HepG2 (cell line): Measurements from ENCODE around the gene IRGQ. TPM values are rescaled to one million over a fixed set of nuclear protein-coding genes. Genes with fewer than 3 reads are reported as not detected.

Experiments
- BORCS8-MEF2B ChIP-seq: sonication (generic); formaldehyde crosslinking; IDR thresholded peaks from 2 replicates; pipeline ENCODE4 v1.8.0; 2022; ENCODE audit warnings: mild to moderate bottlenecking, missing genetic modification reagents
- JUNB ChIP-seq: sonication (generic); formaldehyde crosslinking; IDR thresholded peaks from 2 replicates; pipeline ENCODE4 v1.8.0; 2022; ENCODE audit warnings: missing genetic modification reagents, mild to moderate bottlenecking, borderline replicate concordance
- KDM2A ChIP-seq: sonication (generic); formaldehyde crosslinking; IDR thresholded peaks from 2 replicates; pipeline ENCODE4 v1.4.0; 2020; ENCODE audit warnings: low read depth, missing genetic modification reagents, borderline replicate concordance
- KLF6 ChIP-seq: IDR thresholded peaks from 2 replicates; pipeline ENCODE4 v1.8.0; 2016; ENCODE audit warnings: missing biosample characterization, missing genetic modification reagents
- KMT2B ChIP-seq: IDR thresholded peaks from 2 replicates; pipeline ENCODE4 v1.6.1; 2016; ENCODE audit warnings: missing genetic modification reagents, missing compliant biosample characterization
- MXD4 ChIP-seq: IDR thresholded peaks from 2 replicates; pipeline ENCODE4 v1.6.1; 2016; ENCODE audit warnings: mild to moderate bottlenecking, missing biosample characterization, missing genetic modification reagents
- MZF1 ChIP-seq: sonication (generic); formaldehyde crosslinking; IDR thresholded peaks from 2 replicates; pipeline ENCODE4 v1.8.1; 2023; ENCODE audit warnings: mild to moderate bottlenecking, missing genetic modification reagents, borderline replicate concordance
- PPARG ChIP-seq: conservative IDR thresholded peaks from 2 replicates; pipeline ENCODE4 v1.6.1; 2016; ENCODE audit warnings: missing biosample characterization, missing genetic modification reagents
- RNF2 ChIP-seq: fragments of 450-650 bp; conservative IDR thresholded peaks from 2 replicates; pipeline ENCODE4 v1.6.1; 2016; ENCODE audit warnings: low read depth
- SOX13 ChIP-seq, 3 experiments: fragments of 450-650 bp in 1 of 3; sonication (generic) in 1 of 3; formaldehyde crosslinking in 1 of 3; IDR thresholded peaks in 2 of 3; conservative IDR thresholded peaks in 1 of 3; 2 replicates each; pipeline versions ENCODE4 v1.5.0 to v1.6.1; 2016 to 2020; ENCODE audit warnings: antibody characterized with exemption in 1 of 3, mild to moderate bottlenecking in 1 of 3, missing compliant biosample characterization in 1 of 3, missing genetic modification reagents in 1 of 3, moderate library complexity in 1 of 3
- SP4 ChIP-seq: sonication (generic); formaldehyde crosslinking; IDR thresholded peaks from 2 replicates; pipeline ENCODE4 v1.8.1; 2023; ENCODE audit warnings: mild to moderate bottlenecking, missing genetic modification reagents
- TP53 ChIP-seq: sonication (generic); formaldehyde crosslinking; conservative IDR thresholded peaks from 2 replicates; pipeline ENCODE4 v1.4.0; 2020; ENCODE audit warnings: missing genetic modification reagents
- ZNF101 ChIP-seq: sonication (generic); formaldehyde crosslinking; IDR thresholded peaks from 2 replicates; pipeline ENCODE4 v1.4.0; 2020; ENCODE audit warnings: mild to moderate bottlenecking, low read depth, missing genetic modification reagents, borderline replicate concordance
- ZNF12 ChIP-seq: sonication (generic); formaldehyde crosslinking; IDR thresholded peaks from 2 replicates; pipeline ENCODE4 v1.5.0; 2020; ENCODE audit warnings: missing genetic modification reagents
- ZNF282 ChIP-seq: fragments of 450-650 bp; IDR thresholded peaks from 2 replicates; pipeline ENCODE4 v1.6.1; 2018; ENCODE audit not compliant: partially characterized antibody
- ZNF354B ChIP-seq: sonication (generic); formaldehyde crosslinking; IDR thresholded peaks from 2 replicates; pipeline ENCODE4 v1.8.0; 2022; ENCODE audit warnings: mild to moderate bottlenecking, missing genetic modification reagents
- ZNF775 ChIP-seq: sonication (generic); formaldehyde crosslinking; IDR thresholded peaks from 2 replicates; pipeline ENCODE4 v1.4.0; 2020; ENCODE audit warnings: missing genetic modification reagents, mild to moderate bottlenecking, moderate library complexity, borderline replicate concordance
- ZNF780A ChIP-seq: sonication (generic); formaldehyde crosslinking; IDR thresholded peaks from 2 replicates; pipeline ENCODE4 v1.8.0; 2022; ENCODE audit warnings: mild to moderate bottlenecking, missing genetic modification reagents, moderate library complexity
- polyA plus RNA-seq, 8 experiments: library from polyadenylated mRNA; depleted of rRNA in 3 of 8; stranded (reverse) in 7 of 8; unstranded in 1 of 8; fragments of >200 nt; fragmentation: Illumina TruSeq in 4 of 8; extraction: Trizol in 4 of 8; gene quantifications; 2 replicates each; pipeline versions ENCODE4 v1.2.1 to v1.2.3, GENCODE V29; 2011 to 2016; ENCODE audit warnings: low read depth in 4 of 8, missing spikeins in 1 of 8, mixed read lengths in 1 of 8; ENCODE audit not compliant: insufficient read depth in 1 of 8
- total RNA-seq, 5 experiments: library from RNA; depleted of rRNA; stranded (reverse); fragments of >200 nt; fragmentation: Illumina TruSeq; extraction: Trizol; gene quantifications; 2 replicates each; pipeline ENCODE4 v1.2.3, GENCODE V29; 2016; ENCODE audit warnings: low read depth in 1 of 5
- TF ChIP-seq, protein P1 (sequence below): sonication (generic); formaldehyde crosslinking; conservative IDR thresholded peaks from 2 replicates; pipeline ENCODE4 v1.8.0; 2022; ENCODE audit warnings: mild to moderate bottlenecking, moderate library complexity, missing genetic modification reagents
- TF ChIP-seq, protein P2 (sequence below): fragments of 450-650 bp; IDR thresholded peaks from 2 replicates; pipeline ENCODE4 v1.6.1; 2017
- TF ChIP-seq, protein P3 (sequence below): IDR thresholded peaks from 2 replicates; pipeline ENCODE4 v1.6.1; 2012; ENCODE audit warnings: inconsistent platforms
- TF ChIP-seq, protein P4 (sequence below): sonication (generic); formaldehyde crosslinking; IDR thresholded peaks from 2 replicates; pipeline ENCODE4 v1.5.0; 2020; ENCODE audit warnings: mild to moderate bottlenecking, low read depth, missing genetic modification reagents, borderline replicate concordance
- TF ChIP-seq, protein P5 (sequence below): sonication (generic); formaldehyde crosslinking; IDR thresholded peaks from 2 replicates; pipeline ENCODE4 v1.4.0; 2020; ENCODE audit warnings: missing genetic modification reagents, mild to moderate bottlenecking, borderline replicate concordance

The IRGQ gene
- total and polyA plus RNA-seq, 2 of the 13 experiments (the other 11 are each of a cell fraction or from before 2014, with no cell fraction given), result 11.6 to 12.4 TPM

DNA sequence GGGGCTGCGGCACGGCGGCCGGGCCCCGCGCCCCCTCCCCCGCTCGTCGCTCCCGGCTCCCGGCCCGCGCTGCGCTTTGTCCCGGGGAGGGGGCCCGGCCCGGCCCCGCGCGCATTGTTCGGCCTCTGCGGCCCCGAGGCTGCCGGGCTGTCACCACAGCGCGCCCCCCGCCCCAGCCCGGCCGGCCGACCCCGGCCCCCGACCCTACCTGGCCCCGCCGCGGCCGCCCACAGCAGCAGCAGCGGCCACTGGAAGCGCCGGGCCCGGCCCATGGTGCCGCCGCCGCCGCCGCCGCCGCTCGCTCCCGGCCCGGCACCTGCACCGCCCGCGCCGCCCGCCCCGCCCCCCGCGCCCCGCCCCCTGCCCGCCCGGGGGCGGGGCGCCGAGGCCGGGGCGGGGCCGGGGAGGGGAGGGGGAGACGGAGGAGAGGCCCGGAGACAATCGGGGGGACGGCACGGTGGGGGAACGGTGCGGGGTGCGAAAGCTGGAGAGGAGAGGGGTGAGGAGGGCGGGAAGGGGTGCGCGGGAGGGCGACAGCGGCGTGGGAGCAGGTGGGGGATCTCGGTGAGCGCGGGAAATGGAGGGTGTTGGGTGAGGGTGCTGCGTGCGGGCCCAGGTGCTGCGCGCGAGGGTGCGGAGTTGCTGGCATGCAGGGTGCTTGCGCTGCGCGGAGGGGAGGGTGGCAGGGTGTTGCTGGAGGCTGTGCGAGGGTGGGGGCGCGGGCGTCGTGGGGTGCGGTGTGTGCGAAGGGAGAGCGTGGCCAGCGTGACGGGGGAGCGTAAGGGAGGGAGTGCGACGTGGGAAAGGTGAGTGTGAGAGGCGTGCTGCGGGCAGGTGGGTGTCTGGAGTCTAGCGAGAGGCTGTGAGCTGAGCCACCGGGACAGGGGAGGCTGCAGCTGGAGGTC is 43.8 kb upstream of the IRGQ start, which contains the start of gene CADM4 (continued):
- TF ChIP-seq JUNB (CRISPR knock-in tag) (peak; percentile 45; the same call in 1 of the 2 replicates), ZNF775 (CRISPR knock-in tag) (no peak), ZNF101 (CRISPR knock-in tag) (no peak), SOX13 (IDR thresholded peaks at IDR 0.05) (no peak), SOX13 (CRISPR knock-in tag; conservative IDR thresholded peaks at IDR 0.05 in 1 of 2, IDR thresholded peaks at IDR 0.05 in 1 of 2) (no peak), RNF2 (0 out of 2 replicates have a peak, but pooled peaks have one; percentile 33), MZF1 (CRISPR knock-in tag) (0 out of 2 replicates have a peak, but pooled peaks have one; percentile 49), SP4 (CRISPR knock-in tag) (0 out of 2 replicates have a peak, but pooled peaks have one; percentile 34), TP53 (CRISPR knock-in tag) (no peak), ZNF780A (CRISPR knock-in tag) (no peak), KLF6 (CRISPR knock-in tag) (no peak), ZNF354B (no peak), ZNF282 (no peak), ZNF12 (no peak), KMT2B (no peak), PPARG (CRISPR knock-in tag) (no peak), MXD4 (CRISPR knock-in tag) (no peak), BORCS8-MEF2B (peak; percentile 84), KDM2A (0 out of 2 replicates have a peak, but pooled peaks have one; percentile 19)
- TF ChIP-seq, protein P1, sequence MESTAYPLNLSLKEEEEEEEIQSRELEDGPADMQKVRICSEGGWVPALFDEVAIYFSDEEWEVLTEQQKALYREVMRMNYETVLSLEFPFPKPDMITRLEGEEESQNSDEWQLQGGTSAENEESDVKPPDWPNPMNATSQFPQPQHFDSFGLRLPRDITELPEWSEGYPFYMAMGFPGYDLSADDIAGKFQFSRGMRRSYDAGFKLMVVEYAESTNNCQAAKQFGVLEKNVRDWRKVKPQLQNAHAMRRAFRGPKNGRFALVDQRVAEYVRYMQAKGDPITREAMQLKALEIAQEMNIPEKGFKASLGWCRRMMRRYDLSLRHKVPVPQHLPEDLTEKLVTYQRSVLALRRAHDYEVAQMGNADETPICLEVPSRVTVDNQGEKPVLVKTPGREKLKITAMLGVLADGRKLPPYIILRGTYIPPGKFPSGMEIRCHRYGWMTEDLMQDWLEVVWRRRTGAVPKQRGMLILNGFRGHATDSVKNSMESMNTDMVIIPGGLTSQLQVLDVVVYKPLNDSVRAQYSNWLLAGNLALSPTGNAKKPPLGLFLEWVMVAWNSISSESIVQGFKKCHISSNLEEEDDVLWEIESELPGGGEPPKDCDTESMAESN (CRISPR knock-in tag), result peak; percentile 75; the same call in 1 of the 2 replicates
- TF ChIP-seq, protein P2, sequence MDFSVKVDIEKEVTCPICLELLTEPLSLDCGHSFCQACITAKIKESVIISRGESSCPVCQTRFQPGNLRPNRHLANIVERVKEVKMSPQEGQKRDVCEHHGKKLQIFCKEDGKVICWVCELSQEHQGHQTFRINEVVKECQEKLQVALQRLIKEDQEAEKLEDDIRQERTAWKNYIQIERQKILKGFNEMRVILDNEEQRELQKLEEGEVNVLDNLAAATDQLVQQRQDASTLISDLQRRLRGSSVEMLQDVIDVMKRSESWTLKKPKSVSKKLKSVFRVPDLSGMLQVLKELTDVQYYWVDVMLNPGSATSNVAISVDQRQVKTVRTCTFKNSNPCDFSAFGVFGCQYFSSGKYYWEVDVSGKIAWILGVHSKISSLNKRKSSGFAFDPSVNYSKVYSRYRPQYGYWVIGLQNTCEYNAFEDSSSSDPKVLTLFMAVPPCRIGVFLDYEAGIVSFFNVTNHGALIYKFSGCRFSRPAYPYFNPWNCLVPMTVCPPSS, result no peak
- TF ChIP-seq, protein P3, sequence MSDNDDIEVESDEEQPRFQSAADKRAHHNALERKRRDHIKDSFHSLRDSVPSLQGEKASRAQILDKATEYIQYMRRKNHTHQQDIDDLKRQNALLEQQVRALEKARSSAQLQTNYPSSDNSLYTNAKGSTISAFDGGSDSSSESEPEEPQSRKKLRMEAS, result peak; percentile 88
- TF ChIP-seq, protein P4, sequence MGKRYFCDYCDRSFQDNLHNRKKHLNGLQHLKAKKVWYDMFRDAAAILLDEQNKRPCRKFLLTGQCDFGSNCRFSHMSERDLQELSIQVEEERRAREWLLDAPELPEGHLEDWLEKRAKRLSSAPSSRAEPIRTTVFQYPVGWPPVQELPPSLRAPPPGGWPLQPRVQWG (CRISPR knock-in tag), result no peak
- TF ChIP-seq, protein P5, sequence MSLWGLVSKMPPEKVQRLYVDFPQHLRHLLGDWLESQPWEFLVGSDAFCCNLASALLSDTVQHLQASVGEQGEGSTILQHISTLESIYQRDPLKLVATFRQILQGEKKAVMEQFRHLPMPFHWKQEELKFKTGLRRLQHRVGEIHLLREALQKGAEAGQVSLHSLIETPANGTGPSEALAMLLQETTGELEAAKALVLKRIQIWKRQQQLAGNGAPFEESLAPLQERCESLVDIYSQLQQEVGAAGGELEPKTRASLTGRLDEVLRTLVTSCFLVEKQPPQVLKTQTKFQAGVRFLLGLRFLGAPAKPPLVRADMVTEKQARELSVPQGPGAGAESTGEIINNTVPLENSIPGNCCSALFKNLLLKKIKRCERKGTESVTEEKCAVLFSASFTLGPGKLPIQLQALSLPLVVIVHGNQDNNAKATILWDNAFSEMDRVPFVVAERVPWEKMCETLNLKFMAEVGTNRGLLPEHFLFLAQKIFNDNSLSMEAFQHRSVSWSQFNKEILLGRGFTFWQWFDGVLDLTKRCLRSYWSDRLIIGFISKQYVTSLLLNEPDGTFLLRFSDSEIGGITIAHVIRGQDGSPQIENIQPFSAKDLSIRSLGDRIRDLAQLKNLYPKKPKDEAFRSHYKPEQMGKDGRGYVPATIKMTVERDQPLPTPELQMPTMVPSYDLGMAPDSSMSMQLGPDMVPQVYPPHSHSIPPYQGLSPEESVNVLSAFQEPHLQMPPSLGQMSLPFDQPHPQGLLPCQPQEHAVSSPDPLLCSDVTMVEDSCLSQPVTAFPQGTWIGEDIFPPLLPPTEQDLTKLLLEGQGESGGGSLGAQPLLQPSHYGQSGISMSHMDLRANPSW (CRISPR knock-in tag), result no peak
